ENCODE results near the gene ANKMY1.
"Not testable (repeated sequence)": the region's sequence is repeated elsewhere in the genome, so short reads cannot be mapped to it uniquely, and the experiment has no call there.

ANKMY1 gene

DNA sequence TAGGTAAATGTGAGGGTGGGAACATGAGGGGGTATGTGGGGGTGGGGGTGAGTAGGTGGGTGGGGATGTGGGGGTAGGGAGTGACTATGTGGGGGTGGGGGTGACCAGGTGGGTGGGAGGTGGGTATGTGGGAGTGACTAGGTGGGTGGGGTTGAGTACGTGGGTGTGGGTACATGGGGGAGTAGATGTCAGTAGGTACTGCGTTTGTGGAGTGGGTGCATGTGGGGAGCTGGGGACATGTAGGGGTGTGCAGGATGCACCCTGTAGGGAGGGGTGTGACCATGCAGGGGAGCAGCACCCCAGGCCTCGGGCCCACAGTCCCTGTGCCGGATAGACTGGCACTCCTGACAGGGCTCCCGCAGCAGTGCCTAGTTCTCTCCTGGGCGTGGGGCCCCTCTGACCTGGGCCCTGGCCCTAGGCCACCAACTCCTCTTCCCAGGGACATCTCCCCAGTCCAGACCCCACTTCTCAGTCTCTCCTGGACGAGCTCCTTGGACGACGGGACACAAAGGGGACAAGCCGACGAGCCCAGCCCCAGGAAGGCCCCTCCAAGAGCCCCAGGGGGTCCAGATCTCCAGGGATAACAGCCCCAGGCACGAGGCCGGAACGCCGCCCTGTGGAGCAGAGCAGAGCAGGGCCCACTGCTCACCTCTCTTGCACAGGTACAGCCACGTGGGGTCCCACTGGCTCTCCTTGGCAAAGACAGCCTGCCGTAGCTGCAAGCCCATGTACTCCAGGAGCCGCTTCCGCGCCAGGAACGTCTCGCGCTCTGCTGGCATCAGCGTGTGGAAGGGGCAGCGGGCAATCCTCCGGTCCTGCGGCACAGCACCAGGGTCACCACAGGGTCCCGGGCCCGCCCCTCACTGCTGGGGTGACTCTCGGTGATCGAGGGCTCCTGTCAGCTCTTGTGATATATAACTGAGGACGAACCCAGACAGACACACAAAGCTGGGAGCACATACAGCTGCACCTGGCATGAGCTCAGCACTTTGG, 58.2 kb downstream of the ANKMY1 start:
- H3K36me3 Mint-ChIP-seq (ENCODE audit: low read depth) = peaks cover 3% of the 10 kb centered on the region
- H3K27ac Mint-ChIP-seq = no peak overlapping the region
- no peak overlapping the region for H3K4me3 Mint-ChIP-seq
- no peaks in the 10 kb centered on the region for H3K4me1 Mint-ChIP-seq (ENCODE audit: low read depth)
- no peaks in the 10 kb centered on the region for H3K27me3 Mint-ChIP-seq (ENCODE audit: low read depth)
- H3K9me3 Mint-ChIP-seq = no peaks in the 10 kb centered on the region

DNA sequence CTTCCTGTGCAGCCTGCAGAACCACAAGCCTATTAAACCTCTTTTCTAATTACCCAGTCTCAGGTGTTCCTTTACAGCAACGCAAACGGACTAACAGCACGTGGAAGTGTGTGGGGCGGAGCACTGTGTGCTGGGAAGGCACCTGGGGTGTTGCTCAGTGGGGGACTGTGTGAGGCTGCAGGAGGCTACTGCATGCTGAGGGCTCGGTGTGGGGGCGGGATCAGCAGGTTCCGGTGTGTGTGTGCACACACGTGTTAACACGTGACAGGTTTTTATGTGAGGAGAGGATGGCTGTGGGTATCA, 58.9 kb downstream of the ANKMY1 start:
- Mint-ChIP-seq H3K27me3 (ENCODE audit: low read depth) (no peaks in the 10 kb centered on the region), H3K36me3 (ENCODE audit: low read depth) (peaks cover 3% of the 10 kb centered on the region), H3K27ac (no peak overlapping the region), H3K4me1 (ENCODE audit: low read depth) (no peaks in the 10 kb centered on the region), H3K4me3 (no peak overlapping the region), H3K9me3 (no peaks in the 10 kb centered on the region)

DNA sequence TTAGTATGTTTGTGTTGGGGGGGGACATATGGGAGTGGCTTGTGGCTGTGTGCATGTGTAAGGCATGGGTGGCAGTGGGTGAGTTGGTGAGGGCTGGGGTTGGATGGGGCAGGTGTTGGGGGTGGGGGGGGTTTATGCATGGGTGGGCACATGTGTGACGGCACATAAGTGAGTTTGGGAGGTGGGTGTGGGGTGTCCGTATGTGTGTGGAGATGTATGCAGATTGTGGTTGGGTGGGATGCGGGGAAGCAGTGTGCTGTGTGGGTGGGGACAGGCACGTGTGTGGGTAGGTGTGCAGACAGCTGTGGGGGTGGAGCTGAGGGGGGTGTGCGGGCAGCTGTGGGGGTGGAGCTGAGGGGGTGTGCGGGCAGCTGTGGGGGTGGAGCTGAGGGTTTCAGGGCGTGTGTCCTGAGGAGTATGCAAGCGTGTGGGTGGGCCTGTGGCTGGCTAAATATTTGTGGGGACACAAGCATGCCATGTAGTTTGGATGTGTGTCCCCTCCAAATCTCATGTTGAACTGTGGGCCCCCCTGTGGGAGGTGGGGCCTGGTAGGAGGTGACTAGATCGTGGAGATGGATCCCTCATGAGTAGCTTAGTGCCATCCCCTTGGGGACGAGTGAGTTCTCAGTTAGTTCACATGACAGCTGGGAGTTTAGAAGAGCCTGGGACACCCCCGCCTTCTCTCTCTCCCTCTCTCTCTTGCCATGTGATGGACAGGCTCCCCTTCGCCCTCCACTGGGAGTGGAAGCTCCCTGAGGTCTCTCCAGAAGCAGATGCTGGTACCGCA, 59.4 kb downstream of the ANKMY1 start:
- no peak overlapping the region for H3K4me3 Mint-ChIP-seq
- peaks cover 6% of the 10 kb centered on the region for H3K36me3 Mint-ChIP-seq (ENCODE audit: low read depth)
- H3K4me1 Mint-ChIP-seq (ENCODE audit: low read depth) = no peaks in the 10 kb centered on the region
- H3K27ac Mint-ChIP-seq = no peak overlapping the region
- peaks cover 5% of the 10 kb centered on the region for H3K9me3 Mint-ChIP-seq
- H3K27me3 Mint-ChIP-seq (ENCODE audit: low read depth) = no peaks in the 10 kb centered on the region

DNA sequence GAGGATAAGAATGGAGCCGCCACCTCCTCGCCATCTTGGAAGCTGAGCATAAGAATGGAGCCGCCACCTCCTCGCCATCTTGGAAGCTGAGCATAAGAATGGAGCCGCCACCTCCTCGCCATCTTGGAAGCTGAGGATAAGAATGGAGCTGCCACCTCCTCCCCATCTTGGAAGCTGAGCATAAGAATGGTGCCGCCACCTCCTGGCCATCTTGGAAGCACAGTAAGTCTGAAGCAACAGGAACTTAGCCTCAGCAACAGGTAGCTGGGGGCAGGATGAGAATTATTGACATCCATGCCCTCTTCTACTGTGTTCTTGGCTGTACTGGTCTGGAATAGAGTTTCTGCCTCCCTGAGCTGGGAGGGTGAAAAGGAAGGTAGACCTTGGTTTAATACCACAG, 60.7 kb downstream of the ANKMY1 start:
- not testable (repeated sequence) for H3K27ac Mint-ChIP-seq; H3K36me3 Mint-ChIP-seq (ENCODE audit: low read depth); H3K4me1 Mint-ChIP-seq (ENCODE audit: low read depth); H3K4me3 Mint-ChIP-seq; H3K27me3 Mint-ChIP-seq (ENCODE audit: low read depth)
- H3K9me3 Mint-ChIP-seq = peaks cover 11% of the 10 kb centered on the region

- not testable (repeated sequence) for H3K27ac Mint-ChIP-seq
Measured at GRCh38 chr2:240494942-240495341, 62.8 kb downstream of the ANKMY1 start.

GRCh38 chr2:240494194-240494793, 63.5 kb downstream of the ANKMY1 start:
- Mint-ChIP-seq H3K4me3 (no peak overlapping the region), H3K4me1 (ENCODE audit: low read depth) (no peaks in the 10 kb centered on the region), H3K27me3 (ENCODE audit: low read depth) (no peaks in the 10 kb centered on the region), H3K36me3 (ENCODE audit: low read depth) (peaks cover 11% of the 10 kb centered on the region), H3K27ac (no peak overlapping the region), H3K9me3 (peaks cover 33% of the 10 kb centered on the region)

More at GRCh38 chr2:240494942-240495341, 62.8 kb downstream of the ANKMY1 start:
- H3K4me1 Mint-ChIP-seq (ENCODE audit: low read depth); H3K27me3 Mint-ChIP-seq (ENCODE audit: low read depth); H3K4me3 Mint-ChIP-seq: not testable (repeated sequence)
- Mint-ChIP-seq H3K36me3 (ENCODE audit: low read depth) (peaks cover 11% of the 10 kb centered on the region), H3K9me3 (peaks cover 28% of the 10 kb centered on the region)

- Mint-ChIP-seq H3K27me3 (ENCODE audit: low read depth) (no peaks in the 10 kb centered on the region), H3K27ac (no peak overlapping the region), H3K9me3 (peaks cover 55% of the 10 kb centered on the region), H3K36me3 (ENCODE audit: low read depth) (peaks cover 11% of the 10 kb centered on the region), H3K4me3 (no peak overlapping the region), H3K4me1 (ENCODE audit: low read depth) (no peaks in the 10 kb centered on the region)
Measured at GRCh38 chr2:240491483-240491882, 66.3 kb downstream of the ANKMY1 start.

GRCh38 chr2:240482141-240482540, 75.6 kb downstream of the ANKMY1 start:
- Mint-ChIP-seq H3K27ac (no peak overlapping the region), H3K9me3 (peaks cover 8% of the 10 kb centered on the region), H3K4me3 (no peak overlapping the region), H3K4me1 (ENCODE audit: low read depth) (no peaks in the 10 kb centered on the region), H3K36me3 (ENCODE audit: low read depth) (peaks cover 2% of the 10 kb centered on the region), H3K27me3 (ENCODE audit: low read depth) (no peaks in the 10 kb centered on the region)

GRCh38 chr2:240481720-240482119, 76.1 kb downstream of the ANKMY1 start:
- Mint-ChIP-seq H3K36me3 (ENCODE audit: low read depth) (no peaks in the 10 kb centered on the region), H3K9me3 (peaks cover 4% of the 10 kb centered on the region), H3K4me3 (no peak overlapping the region), H3K4me1 (ENCODE audit: low read depth) (no peaks in the 10 kb centered on the region), H3K27me3 (ENCODE audit: low read depth) (no peaks in the 10 kb centered on the region), H3K27ac (no peak overlapping the region)

DNA sequence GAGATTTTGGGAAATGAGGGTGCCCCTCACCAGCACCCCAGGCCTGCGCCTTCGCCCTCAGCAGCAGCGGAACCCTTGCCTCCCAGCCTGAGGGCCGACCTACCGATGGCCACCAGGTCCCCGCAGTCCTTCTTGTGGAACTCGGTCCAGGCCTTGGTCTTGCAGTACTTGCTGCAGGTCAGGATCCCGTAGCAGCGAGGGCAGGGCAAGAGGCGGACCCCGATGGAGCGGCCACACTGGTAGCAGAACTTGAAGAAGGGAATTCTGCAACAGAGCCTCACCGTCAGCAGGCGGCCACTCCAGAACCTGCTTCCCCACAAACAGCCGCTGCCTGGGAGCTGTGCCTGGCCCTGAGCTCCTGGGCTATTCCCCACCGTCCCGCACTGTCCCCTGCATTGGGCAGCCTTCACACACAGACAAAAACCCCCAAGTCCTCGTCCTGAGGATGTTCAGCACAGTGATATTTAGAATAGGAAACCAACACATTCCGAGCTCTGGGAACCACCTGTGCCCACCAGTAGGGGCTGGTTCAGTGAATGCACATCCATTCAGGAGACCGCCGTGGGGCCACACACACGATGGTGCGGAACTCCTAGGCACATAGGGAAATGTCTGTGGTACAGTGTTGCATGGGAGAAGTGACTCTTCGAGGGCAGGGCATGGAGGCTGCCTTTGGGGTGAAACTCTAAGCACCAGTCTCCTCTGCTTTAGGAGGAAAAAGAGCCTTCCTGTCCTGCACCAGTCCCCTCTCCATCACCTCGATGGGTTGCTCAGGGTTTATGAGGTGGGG, 76.8 kb downstream of the ANKMY1 start:
- Mint-ChIP-seq H3K9me3 (peaks cover 8% of the 10 kb centered on the region), H3K27ac (no peak overlapping the region), H3K4me1 (ENCODE audit: low read depth) (no peaks in the 10 kb centered on the region), H3K36me3 (ENCODE audit: low read depth) (no peaks in the 10 kb centered on the region), H3K4me3 (no peak overlapping the region), H3K27me3 (ENCODE audit: low read depth) (no peaks in the 10 kb centered on the region)

DNA sequence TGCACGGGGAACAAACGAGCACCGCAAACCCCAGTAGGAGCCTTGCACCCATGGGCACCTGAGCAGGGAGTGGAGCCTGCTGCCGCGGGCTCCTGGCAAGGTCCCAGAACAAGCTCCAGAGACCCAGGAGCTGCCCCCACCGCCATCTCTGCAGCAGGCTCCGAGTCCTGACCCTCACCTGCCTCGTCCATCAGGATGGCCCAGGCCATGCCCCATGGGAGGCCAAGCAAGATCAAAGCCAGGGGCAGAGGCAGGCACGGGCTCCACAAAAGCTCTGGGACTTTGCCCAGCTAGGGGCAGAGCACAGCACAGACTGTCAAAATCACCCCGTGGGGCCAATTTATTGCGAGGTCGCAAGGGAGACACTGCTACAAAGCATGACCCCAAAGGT, 78.7 kb downstream of the ANKMY1 start:
- Mint-ChIP-seq H3K27me3 (ENCODE audit: low read depth) (no peaks in the 10 kb centered on the region), H3K27ac (no peak overlapping the region), H3K9me3 (peaks cover 10% of the 10 kb centered on the region), H3K4me3 (no peak overlapping the region), H3K36me3 (ENCODE audit: low read depth) (no peaks in the 10 kb centered on the region), H3K4me1 (ENCODE audit: low read depth) (no peaks in the 10 kb centered on the region)

DNA sequence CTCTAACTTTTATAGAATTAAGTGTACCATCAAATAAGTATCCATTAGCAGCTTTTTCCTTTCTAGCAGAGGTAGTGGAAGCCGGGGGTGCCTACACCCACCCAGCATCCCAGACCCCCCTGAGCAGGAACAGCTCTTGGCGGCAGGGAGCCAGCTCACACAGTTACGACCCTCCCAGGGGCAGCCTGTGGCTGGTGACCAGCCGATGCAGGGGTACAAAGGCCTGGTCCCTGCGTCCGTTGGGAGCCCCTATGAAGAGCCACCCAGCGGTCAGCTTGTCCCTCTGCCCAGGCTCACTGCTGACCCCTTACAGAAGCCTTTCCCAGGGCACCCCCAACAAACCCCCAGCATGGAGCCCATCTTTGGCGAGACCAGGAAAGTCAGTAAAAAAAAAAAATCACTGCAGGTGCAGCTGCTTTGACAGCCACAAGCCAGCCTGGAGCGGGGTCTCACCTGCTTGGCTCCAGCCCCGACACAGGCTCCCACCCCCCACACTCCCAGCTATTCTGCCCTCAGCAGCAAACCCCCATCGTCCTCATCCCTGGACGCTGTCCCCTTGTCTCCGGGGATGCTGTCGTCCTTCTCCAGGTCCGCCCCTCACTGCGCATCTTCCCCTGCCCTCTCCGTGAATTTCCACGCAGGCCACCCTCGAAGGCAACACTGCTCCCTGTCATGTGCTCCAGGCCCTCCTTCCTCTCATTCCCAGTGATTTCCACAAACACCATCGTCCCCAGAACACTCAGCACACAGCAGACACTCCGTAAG, 79.3 kb downstream of the ANKMY1 start:
- no peak overlapping the region for H3K27ac Mint-ChIP-seq
- peaks cover 12% of the 10 kb centered on the region for H3K9me3 Mint-ChIP-seq
- H3K4me1 Mint-ChIP-seq (ENCODE audit: low read depth) = no peaks in the 10 kb centered on the region
- no peaks in the 10 kb centered on the region for H3K27me3 Mint-ChIP-seq (ENCODE audit: low read depth)
- H3K36me3 Mint-ChIP-seq (ENCODE audit: low read depth) = no peaks in the 10 kb centered on the region
- no peak overlapping the region for H3K4me3 Mint-ChIP-seq

- no peaks in the 10 kb centered on the region for H3K27me3 Mint-ChIP-seq (ENCODE audit: low read depth)
Measured at GRCh38 chr2:240477916-240478315, 79.9 kb downstream of the ANKMY1 start.

More at GRCh38 chr2:240477916-240478315, 79.9 kb downstream of the ANKMY1 start:
- Mint-ChIP-seq H3K4me1 (ENCODE audit: low read depth) (no peaks in the 10 kb centered on the region), H3K36me3 (ENCODE audit: low read depth) (no peaks in the 10 kb centered on the region), H3K27ac (no peak overlapping the region), H3K9me3 (peaks cover 16% of the 10 kb centered on the region), H3K4me3 (no peak overlapping the region)

Measured in T-helper 1 cell treated with Interleukin-12 subunit alpha and Interleukin-12 subunit beta and Interleukin-4 antibody, amounts not matched to agents 30 μg/mL and 1 μg/mL, for 36 hours (primary cell).